Measurements from ENCODE around the gene PGBD1. TPM values are rescaled to one million over a fixed set of nuclear protein-coding genes. Genes with fewer than 3 reads are reported as not detected.

The PGBD1 gene
- total and polyA plus RNA-seq, 2 of the 13 experiments (the other 11 are each of a cell fraction or from before 2014, with no cell fraction given), result 3.6 to 6.9 TPM

GRCh38 chr6:28251661-28252008 lies 29.7 kb upstream of the PGBD1 start (continued):
- TF ChIP-seq NR3C1 (CRISPR knock-in tag; IDR thresholded peaks at IDR 0.05) (no peak), ATF6 (CRISPR knock-in tag; conservative IDR thresholded peaks at IDR 0.05) (no peak), EED (CRISPR knock-in tag; IDR thresholded peaks at IDR 0.05) (peak; percentile 54; the same call in 1 of the 2 replicates), ZNF441 (CRISPR knock-in tag; IDR thresholded peaks at IDR 0.05; ENCODE audit: borderline replicate concordance) (no peak), FIP1L1 (IDR thresholded peaks at IDR 0.05; ENCODE audit: borderline replicate concordance, insufficient read depth, low read depth, low read length) (no peak), ZKSCAN5 (CRISPR knock-in tag; IDR thresholded peaks at IDR 0.05) (0 out of 2 replicates have a peak, but pooled peaks have one; percentile 49), ZSCAN12 (CRISPR knock-in tag; IDR thresholded peaks at IDR 0.05) (0 out of 2 replicates have a peak, but pooled peaks have one; percentile 23), MLLT10 (CRISPR knock-in tag; IDR thresholded peaks at IDR 0.05) (no peak), KDM5B (CRISPR knock-in tag; IDR thresholded peaks at IDR 0.05; ENCODE audit: borderline replicate concordance) (0 out of 2 replicates have a peak, but pooled peaks have one; percentile 25), ZNF142 (CRISPR knock-in tag; IDR thresholded peaks at IDR 0.05) (0 out of 2 replicates have a peak, but pooled peaks have one; percentile 17), ZNF646 (CRISPR knock-in tag; IDR thresholded peaks at IDR 0.05) (no peak), PITX1 (CRISPR knock-in tag; IDR thresholded peaks at IDR 0.05) (no peak)

Measured in HepG2 (cell line).